ENCODE measurements around the gene SCO1.
"Not testable (repeated sequence)": the region's sequence is repeated elsewhere in the genome, so short reads cannot be mapped to it uniquely, and the experiment has no call there.

SCO1 gene

DNA sequence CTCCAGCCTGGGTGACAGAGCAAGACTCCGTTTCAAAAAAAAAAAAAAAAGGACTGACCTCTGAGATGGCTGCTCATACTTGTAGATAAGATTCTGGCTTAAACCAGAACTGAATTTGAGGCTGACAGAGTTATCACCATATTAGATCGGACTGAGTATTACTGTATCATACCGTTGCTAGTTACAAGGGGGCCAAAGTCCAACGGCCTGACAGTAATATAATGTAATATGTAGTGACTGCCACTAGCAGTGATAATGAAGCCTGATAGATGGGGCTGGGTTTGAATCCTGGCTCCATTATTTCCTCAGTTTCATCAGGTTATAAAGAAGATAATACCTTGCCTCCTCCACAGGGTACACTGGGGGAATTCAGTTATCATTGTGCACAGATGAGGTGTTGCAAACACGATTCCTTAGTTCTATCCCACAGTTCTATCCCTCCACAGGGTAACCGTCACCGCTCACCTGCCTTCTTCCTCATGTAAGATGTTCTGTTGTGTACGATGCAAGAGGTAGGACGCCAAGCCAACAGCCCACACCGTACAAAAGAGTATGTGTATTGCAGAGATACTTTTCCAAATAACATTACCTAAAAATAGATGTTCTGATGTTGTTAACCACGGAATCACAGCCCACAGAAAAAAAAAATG is 27.3 kb upstream of the SCO1 start:
- no peak for DNase-seq

DNA sequence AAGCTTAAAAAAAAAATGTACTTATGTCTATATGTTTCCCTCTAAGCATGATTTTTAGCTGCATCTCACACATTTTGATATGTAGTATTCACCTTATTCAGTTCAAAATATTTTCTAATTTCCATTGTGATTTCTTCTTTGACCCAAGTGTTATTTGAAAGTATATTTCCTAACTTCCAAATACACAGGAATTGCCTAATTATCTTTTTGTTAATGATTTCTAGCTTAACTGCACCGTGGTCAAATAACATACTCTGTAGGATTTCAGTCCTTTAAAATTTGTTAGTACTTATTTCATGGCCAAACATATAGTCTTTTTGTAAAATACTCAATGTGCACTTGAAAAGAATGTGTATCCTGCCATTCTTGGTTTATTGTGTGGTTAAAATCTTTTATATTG is 21.2 kb upstream of the SCO1 start:
- DNase-seq: no peak

DNA sequence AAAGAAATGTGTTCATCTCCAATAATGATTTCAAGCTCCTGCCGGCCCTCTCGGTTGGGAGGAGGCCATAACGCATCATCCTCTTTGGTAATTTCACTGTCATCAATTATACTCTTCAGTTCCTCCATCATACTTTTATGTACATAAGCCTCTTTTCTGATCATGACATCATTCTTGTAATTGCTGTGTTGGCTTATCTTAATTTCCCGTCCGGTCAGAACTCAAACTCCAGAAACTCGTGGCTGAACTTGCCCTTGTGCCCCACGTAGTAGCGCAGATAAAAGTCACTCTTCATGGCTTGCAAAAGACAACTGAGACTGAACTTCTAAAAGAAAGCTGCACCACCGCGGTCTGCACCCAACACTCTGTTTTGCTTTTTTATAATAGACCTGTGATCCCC is 18.9 kb upstream of the SCO1 start:
- DNase-seq: no peak

DNA sequence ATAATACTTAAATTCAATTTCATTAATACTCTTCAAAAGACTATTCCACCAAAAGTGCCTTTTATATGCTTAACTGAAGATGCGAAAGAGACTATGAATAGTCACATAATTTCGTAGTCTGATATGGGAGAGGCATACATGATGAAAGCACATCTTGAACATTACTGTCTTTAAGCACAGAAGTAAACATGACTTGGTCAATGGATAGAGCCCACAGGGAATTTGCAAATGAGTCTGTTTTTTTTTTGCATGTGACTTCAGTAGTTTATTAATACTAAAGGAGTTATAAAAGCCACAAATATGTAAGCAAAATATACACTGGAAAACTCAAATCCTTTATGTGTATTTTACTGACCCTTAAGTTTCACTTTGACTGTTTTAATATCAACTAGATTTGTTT is 16.0 kb upstream of the SCO1 start:
- no peak for DNase-seq

DNA sequence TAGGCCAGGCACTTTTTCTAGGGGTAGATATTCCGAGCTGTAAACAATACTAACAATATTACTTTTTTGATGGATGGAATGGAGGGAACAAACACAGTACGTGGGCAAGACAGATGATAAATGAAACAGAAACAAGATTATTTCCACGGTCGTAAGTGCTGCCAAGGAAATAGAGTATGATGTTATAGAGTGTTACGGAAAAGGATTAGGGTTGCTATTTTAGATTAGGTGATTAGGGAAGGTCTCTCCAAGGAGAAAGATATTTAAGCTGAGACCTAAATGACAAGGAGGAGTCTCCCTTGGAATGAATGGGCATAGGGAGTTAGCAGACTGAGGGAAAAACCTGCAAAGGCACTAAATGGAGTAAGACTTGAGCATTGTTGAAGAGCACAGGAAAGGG is 8.4 kb upstream of the SCO1 start:
- DNase-seq: no peak

DNA sequence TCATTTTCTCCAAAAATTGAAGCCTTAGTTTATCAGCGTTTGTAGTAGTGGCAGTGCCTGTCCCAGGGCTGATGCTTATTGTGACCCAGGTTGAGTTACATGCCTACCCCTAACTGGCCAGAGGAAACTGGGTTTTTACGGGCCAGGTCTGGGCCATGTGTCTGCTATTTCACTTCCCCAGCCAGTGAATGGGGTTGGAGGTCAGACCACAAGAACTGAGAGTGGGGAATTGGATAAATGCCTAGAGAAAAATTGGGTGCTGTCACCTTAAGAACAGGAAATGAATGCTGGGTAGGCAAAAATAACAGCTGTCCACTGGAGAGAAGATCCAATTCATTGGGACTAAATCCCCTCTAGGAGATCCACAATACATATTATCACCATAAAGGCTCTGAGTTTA is 5.2 kb upstream of the SCO1 start:
- DNase-seq: no peak

DNA sequence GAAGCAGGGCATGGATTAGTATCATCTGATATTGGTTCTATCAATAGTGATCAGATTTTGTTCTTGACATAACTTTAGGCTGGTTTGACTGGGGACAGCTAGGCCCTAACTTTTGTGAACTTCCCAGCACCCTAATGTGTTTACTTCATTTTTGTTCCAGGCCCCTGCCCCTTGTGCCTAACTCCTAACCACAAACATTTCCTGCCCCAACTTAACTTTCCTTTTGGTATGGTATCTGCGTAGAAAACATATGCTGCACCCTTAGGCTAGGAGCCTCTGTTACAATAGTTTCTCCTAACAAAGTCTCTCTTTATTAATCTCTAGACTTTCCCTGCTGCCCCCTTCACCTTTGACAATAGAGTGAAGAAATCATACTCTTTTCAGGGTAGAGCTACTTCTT is 2.5 kb upstream of the SCO1 start:
- DNase-seq: no peak

DNA sequence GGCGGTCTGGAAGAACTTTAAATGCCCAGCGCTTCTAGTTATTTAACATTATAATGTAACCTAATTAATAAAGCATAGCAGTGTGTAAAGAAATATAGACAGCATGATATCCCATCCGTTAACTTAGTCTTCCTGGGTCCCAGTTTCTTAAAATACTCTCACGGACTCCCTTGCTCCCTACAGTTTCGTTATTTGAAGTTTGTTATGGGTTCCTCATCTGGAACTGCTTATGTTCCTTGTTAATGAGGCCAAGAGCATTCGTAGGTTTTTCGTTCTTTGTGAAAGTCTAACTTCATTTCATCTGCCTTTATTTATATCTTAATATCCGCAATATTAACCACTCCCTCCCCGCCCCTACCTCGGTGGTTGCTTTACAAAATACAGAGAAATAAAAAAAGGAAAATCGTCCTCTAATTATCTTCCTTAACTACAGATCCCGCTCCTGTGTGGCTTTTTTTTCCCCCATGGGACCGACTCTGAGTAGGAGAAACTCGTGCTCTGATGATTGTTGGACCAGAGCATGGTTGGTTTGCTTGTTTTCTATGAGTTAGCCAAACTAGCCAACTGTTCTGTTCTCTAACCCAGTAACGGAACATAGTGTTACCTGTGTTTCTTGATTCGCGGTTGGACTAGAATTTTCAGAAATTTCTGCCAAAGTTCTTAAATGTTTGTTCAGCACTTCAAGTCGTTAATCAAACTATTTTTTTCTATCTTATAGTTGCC is 924 bp upstream of the SCO1 start:
- no peak for DNase-seq

DNA sequence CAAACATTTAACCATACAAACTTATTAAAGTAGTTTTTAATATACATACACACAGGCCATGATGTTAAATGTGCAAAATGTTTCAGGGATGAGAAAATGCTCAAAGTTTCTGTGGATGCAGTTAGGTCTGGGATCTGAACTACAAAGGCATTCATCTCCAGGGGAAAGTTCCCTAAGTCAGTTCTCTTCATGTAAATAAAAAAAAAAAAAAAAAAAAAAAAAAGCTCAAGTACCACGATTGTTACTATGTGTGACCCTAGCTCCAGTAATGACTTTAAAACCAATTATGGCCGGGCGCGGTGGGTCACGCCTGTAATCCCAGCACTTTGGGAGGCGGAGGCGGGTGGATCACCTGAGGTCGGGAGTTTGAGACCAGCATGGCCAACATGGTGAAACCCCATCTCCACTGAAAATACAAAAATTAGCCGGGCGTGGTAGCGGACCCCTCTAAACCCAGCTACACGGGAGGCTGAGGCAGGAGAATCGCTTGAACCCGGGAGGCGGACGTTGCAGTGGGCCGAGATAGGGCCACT is 1.4 kb downstream of the SCO1 start:
- not testable (repeated sequence) for DNase-seq

DNA sequence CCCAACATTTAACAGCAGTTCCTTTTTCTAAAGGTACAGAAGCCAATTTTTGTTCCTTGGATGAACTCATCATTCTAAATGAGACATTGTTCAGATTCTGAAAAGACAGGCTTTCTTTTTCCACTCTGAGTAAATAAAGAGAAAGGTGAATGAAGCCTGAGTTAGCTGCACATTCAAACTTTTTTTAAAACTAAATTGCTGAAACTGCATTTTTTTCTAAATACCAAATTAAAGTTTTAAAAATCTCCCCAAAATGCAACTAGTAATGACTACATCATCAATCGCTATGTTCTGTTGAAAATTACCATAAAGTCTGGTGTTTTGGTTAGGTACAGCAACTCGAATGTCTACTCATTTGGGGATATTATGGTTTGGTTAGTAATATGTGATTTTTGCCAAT is 9.8 kb downstream of the SCO1 start:
- DNase-seq: no peak

DNA sequence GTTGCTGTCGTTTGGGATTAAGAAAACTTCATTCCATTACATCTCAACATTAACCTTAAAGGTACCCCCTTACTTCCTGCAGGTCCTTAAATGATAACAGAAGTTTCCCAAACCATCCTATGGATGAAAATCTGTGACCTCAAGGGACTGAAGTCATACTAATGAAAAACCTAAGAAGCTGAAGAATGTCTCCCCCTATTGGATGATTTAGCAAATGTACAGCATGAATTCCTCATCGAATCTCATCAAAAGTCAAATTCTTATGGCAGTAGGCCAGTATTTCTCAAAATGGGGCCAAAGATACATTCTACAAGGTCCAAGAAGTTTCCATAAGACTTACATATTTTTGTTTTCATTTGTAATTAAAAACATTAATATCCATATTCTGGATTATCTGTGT is 13.5 kb downstream of the SCO1 start:
- no peak for DNase-seq

DNA sequence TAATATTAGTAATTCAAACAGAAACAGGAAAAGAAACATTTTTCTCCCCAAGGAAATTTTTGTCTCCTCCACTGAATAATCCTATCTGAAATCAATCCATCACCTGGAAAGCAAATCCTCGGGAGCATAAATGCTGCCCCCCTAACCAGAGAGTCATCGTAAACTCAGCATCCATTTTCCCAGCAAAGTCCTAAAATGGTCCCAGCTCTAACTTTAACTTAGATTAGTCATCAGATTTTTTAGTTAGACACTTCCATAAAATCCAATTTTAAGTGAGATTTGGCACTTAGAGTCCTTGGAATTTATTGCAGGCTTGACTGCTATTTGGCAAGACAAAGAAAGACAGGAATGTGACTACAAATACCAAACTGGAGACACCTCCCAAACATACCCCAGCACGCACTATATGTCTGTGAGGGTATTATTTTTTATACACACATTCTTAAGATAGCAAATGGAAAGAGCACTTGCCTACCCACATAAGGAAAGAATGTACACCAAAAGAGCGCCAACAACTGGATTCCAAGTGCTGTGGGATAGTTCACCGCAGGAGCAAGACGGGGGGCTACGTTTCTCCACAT is 15.4 kb downstream of the SCO1 start:
- DNase-seq: no peak

DNA sequence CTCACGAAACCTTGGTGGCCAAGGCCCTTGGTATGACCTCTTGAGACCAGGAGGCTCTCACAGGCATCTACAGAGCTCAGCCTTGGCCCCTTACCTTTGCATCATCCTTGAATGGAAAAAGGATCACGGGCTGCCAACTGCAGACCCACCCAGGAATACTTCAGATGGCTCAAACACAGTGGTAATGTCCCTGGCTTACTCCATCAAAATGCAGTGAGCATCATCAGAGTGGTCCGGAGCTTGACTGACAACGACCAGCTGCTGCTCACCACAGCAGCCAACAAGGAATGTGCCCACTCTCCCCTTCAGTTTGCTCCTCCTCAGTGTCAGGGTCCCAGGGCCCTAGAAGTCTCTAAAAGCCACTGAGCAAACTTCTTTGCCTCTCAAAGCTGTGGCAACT is 22.6 kb downstream of the SCO1 start:
- DNase-seq: no peak

DNA sequence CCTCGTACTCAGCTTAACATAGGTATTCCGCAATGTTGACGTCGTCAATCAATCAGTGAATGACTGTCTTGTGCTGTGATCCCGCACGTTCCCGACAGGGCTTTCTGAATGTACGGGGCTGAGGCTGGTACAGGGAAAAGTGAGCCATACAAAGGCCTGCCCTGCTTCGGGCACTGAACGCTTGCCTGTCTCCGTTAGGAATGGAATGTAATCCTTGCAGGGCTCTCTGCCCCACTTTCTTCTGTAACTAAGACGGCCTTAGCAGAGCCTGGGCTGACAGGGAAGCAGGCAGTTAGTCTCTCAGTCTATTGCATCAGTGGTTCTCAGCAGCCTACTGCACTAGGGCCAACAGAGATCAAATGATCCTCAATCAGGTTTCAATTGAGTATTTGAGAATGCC is 24.0 kb downstream of the SCO1 start:
- DNase-seq: no peak

DNA sequence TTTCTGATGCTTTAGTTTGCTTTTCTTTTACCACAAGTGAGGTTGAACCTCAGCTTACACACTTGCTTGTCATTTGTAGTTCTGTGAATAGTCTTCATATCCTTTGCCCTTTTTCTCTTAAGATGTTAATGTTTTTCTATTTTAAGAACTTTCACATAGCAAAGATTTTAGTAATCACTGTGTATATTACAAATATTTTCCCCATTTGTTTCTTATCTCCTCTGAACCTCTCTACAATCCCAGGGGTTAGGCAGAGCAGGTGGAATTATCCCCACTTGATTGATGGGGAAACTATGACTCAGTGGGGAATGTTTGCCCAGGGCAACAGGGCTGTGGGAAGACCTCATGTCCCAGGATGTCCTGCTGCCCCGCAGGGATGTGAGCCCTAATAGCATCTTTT is 28.6 kb downstream of the SCO1 start:
- DNase-seq: no peak

DNA sequence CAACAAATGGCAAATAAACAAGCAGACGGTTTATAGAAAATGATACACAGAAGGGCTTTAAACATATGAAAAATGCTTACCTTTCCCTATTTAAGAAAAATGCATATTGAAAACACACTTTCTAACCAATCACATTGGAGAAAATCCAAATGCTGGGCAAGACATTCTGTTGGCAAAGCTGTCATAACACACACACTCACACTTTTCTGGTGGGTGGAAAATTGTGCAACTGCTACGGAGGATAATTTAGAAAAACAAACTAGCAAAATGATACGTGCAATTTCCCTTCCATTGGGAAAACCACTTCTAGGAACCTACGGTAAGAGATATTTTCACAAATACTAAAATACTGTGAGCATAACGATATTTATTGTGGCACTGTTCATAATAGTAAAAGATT is 30.4 kb downstream of the SCO1 start:
- DNase-seq: no peak

DNA sequence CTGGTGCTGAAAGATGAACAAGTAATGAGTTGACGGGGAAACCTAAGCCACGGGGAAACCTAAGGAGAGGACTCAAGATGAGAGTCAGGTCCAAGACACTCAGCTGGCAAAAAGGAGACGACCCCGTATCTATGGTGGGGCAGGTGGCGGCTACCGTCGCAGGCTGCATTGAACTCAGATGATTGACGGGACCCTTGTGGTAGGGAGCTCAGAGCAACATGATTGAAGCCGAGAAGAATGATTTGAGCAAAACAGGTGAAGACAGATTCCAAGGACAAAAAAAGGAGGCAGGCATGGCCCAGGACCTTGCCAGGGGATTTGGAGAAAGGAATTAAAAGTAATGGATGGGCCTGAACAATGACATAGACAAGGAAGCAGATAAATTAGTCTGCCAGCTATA is 32.8 kb downstream of the SCO1 start:
- no peak for DNase-seq

DNA sequence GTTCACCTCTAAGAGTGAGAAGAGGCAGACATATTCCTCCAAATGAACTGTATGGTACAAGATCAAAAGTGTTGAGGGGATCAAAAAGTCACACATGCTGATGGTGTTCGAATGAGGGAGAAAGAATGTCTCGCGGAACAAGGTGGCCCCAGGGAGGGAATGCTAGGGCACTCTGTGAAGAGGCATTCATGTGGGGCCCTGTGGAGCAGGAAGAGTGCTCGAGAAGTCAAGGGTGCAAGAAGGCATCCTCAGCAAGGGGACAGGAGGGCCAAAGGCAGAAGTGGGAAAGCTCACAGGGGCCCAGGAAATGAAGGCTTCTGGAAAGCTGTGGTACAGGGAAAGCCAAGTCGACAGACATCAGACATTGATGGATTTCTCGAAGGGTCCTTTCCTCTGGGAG is 34.1 kb downstream of the SCO1 start:
- no peak for DNase-seq

DNA sequence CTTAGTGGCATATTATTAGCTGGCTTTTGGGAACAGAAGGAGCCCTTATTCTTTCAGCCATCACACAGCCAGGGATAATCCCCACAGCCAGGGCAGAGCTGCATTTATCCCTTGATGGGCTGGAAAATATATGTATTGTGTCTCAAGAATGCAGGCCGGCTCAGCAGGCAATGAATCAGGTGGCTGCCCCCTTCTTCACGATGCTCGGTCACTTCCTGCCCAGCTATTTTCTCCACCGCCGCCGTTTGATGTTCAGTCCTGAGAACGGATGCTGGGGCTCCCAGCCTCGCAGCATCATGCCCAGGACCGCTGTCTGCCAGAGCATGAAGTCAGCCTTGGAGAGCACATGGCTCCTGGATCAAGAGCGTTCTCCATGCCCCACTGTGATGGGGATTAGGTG is 35.9 kb downstream of the SCO1 start:
- no peak for DNase-seq

DNA sequence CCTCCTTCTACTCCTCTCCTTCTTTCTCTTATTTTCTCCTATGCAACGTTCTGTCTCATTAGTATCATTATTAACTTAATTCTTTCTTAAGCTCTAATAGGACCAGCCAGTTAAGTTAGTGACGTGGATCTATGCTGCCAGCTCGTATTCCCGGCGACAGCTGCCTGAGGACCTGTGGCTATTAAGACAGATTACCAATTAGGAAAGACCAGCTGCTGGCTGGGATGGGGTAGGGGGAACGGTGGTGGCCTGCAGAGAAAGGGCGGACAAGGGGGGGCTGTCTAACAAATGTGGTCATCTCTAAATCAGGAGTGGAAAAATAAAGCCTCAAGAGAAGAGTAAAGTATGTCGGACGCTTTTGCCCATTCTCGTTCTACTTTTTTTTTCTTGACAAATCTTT is 39.5 kb downstream of the SCO1 start:
- DNase-seq: peak; percentile 79

DNA sequence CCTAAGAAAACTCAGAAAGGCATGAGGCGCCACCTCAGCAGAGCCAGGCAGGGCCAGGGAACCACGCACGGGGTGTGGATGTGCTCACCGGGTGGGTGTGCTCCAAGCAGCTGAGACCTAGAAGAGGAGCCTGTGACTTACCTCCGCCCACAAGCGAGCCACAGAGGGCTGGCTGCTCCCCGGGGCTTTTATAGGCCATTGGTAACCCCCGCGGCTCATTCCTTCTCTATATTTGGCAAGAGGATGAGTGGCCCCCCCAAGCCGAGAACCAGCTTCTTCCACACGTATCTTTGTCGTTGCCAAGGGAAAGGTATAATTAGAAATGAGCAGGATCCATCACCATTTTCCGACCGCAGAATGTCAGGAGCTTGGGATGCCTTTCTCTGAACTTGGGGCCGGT is 40.2 kb downstream of the SCO1 start, which contains the start of gene MYH3:
Gene MYH3 (minus strand): TSS at position 162 of the 400 bp plus-strand sequence. CDS start 2,245 bp downstream, outside the sequence.
- DNase-seq: no peak

DNA sequence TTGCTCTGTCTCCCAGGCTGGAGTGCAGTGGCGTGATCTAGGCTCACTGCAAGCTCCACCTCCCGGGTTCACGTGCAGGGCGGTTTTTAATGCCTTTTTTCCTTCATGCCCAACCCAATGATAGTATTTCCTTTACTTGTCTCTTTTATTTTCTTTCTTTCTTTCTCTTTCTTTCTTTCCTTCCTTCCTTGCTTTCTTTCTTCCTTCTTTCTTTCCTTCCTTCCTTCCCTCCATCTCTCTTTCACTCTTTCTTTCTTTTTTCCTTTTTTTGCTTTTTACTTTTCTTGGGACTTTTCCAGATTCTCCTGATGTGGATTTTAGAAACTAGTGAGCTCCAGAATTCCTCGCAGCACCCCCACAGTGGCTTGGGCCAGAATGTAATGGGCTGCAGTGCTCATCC is 43.3 kb downstream of the SCO1 start:
- no peak for DNase-seq

DNA sequence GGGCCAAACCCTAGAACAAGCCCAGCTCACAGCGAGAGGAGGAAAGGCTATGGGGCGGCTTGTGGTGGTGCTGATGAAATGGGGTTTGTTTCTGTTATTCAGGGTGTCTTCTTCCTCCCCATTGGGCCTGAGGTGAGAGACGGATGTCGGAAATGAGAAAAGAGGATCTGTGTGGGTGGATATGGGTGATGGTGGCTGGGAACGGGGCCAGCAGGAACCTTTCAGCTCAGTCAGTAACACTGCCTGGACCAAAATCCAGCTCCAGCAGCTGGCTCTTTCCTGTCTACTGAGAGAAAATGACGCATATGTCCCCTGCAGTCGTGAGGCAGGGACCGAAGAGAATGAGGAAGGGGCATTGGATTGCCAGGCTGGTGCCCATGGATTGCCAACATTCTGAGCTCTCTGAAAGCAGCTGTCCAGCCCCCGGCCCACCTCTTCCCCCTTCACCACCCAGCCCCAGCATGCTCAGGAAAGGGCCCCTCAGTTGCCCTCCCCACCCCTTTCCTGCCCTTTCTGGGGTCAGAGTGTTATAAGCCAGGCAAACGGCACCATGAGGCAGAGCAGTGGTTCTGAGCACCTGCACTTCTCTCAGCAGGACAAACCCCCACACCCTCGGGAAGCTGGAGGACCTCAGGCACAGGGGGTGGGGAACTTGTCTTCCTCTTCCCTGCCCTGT is 44.2 kb downstream of the SCO1 start:
- no peak for DNase-seq

DNA sequence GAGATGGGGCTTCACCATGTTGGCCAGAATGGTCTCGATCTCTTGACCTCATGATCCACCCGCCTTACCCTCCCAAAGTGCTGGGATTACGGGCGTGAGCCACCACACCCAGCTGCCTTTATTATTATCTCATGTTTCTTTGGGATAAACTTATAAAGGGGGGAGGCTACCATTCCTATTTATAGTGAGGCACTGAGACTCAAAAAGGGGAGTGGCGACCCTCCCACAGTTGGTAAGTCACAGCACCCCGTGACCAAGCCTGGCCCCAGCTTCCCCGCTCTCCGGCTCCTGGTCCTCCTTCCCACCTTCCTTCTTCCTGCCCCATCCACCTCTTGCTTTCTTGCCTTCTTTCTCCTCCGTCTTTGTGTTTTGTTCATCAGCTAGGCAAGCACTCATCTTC is 45.4 kb downstream of the SCO1 start:
- no peak for DNase-seq

Data from NCI-H524 treated with DMSO at 0.1 percent for 48 hours (cell line).